Neural cell (in vitro differentiated cells): ENCODE results near the gene SPACA9. TPM values are rescaled to one million over a fixed set of nuclear protein-coding genes. Genes with fewer than 3 reads are reported as not detected.

Source experiments
- H2AFZ ChIP-seq: fragments of 200-600, 300-800 bp; sonication (generic), shearing (Covaris generic); 2 replicates; pipeline ENCODE4 v1.6.0; 2014; ENCODE audit warnings: low read depth, mild to moderate bottlenecking, antibody characterized with exemption, low read length, moderate library complexity
- H3F3A ChIP-seq: fragments of 200-600 bp; shearing (Covaris generic); 2 replicates; pipeline ENCODE4 v1.6.1; 2016; ENCODE audit warnings: mild to moderate bottlenecking, moderate library complexity, mixed read lengths, antibody characterized with exemption, low read length; ENCODE audit not compliant: insufficient read depth, poor library complexity, severe bottlenecking
- H3K27ac ChIP-seq: fragments of 200-600, 300-800 bp; sonication (generic), shearing (Covaris generic); 2 replicates; pipeline ENCODE4 v1.5.1; 2014; ENCODE audit warnings: mild to moderate bottlenecking, low read length, moderate library complexity
- H3K27me3 ChIP-seq: fragments of 300-800, 200-600 bp; sonication (generic), shearing (Covaris generic); 2 replicates; pipeline ENCODE4 v1.6.0; 2014; ENCODE audit warnings: mild to moderate bottlenecking, low read depth, low read length, moderate library complexity; ENCODE audit not compliant: insufficient read depth
- H3K36me3 ChIP-seq: fragments of 300-800, 200-600 bp; sonication (generic), shearing (Covaris generic); 2 replicates; pipeline ENCODE4 v1.5.1; 2014; ENCODE audit warnings: mild to moderate bottlenecking, antibody characterized with exemption, low read length, moderate library complexity; ENCODE audit not compliant: insufficient read depth
- H3K4me2 ChIP-seq: fragments of 300-800, 200-600 bp; sonication (generic), shearing (Covaris generic); 2 replicates; pipeline ENCODE4 v1.6.0; 2014; ENCODE audit warnings: mild to moderate bottlenecking, low read length
- H3K4me3 ChIP-seq: fragments of 300-800, 200-600 bp; sonication (generic), shearing (Covaris generic); 2 replicates; pipeline ENCODE4 v1.5.1; 2014; ENCODE audit warnings: mild to moderate bottlenecking, low read length, moderate library complexity
- H3K79me2 ChIP-seq: fragments of 200-600 bp; shearing (Covaris generic); replicated peaks from 2 replicates; pipeline ENCODE4 v1.6.0; 2014; ENCODE audit warnings: mild to moderate bottlenecking, low read length, moderate library complexity; ENCODE audit not compliant: insufficient read depth
- H3K9ac ChIP-seq: fragments of 300-800, 200-600 bp; sonication (generic), shearing (Covaris generic); 2 replicates; pipeline ENCODE4 v1.6.1; 2016; ENCODE audit warnings: mild to moderate bottlenecking, low read length, mixed read lengths
- H3K9me2 ChIP-seq: fragments of 200-600 bp; shearing (Covaris generic); 2 replicates; pipeline ENCODE4 v1.6.1; 2016; ENCODE audit warnings: mild to moderate bottlenecking, low read length, mixed read lengths; ENCODE audit not compliant: insufficient read depth
- H3K9me3 ChIP-seq: fragments of 200-600, 300-800 bp; sonication (generic), shearing (Covaris generic); 2 replicates; pipeline ENCODE4 v1.6.1; 2016; ENCODE audit warnings: mild to moderate bottlenecking, mixed run types, low read length, moderate library complexity, mixed read lengths
- H4K20me1 ChIP-seq: fragments of 200-600 bp; shearing (Covaris generic); 2 replicates; pipeline ENCODE4 v1.6.1; 2016; ENCODE audit warnings: mild to moderate bottlenecking, mixed run types; ENCODE audit not compliant: insufficient read depth
- CTCF ChIP-seq: fragments of 450-650 bp; IDR thresholded peaks from 2 replicates; pipeline ENCODE4 v1.5.1; 2014; ENCODE audit warnings: antibody characterized with exemption, mild to moderate bottlenecking, moderate library complexity; ENCODE audit not compliant: poor library complexity, severe bottlenecking
- EP300 ChIP-seq: fragments of 450-650 bp; conservative IDR thresholded peaks from 2 replicates; pipeline ENCODE4 v1.6.1; 2014; ENCODE audit warnings: antibody characterized with exemption, mild to moderate bottlenecking, moderate library complexity; ENCODE audit not compliant: poor library complexity, severe bottlenecking
- EZH2 ChIP-seq: fragments of 200-600, 300-800 bp; shearing (Covaris generic), sonication (generic); IDR thresholded peaks from 2 replicates; pipeline ENCODE4 v1.6.1; 2014; ENCODE audit warnings: antibody characterized with exemption, low read length, borderline replicate concordance, mild to moderate bottlenecking; ENCODE audit not compliant: insufficient read depth, poor library complexity, severe bottlenecking
- MXI1 ChIP-seq: fragments of 450-650 bp; conservative IDR thresholded peaks from 2 replicates; pipeline ENCODE4 v1.6.1; 2014; ENCODE audit warnings: antibody characterized with exemption, mild to moderate bottlenecking; ENCODE audit not compliant: poor library complexity, severe bottlenecking
- POLR2AphosphoS5 ChIP-seq: IDR thresholded peaks from 2 replicates; pipeline ENCODE4 v1.6.1; 2012
- RAD21 ChIP-seq: fragments of 450-650 bp; conservative IDR thresholded peaks from 2 replicates; pipeline ENCODE4 v1.6.1; 2014; ENCODE audit warnings: antibody characterized with exemption, mild to moderate bottlenecking, moderate library complexity
- REST ChIP-seq: IDR thresholded peaks from 2 replicates; pipeline ENCODE4 v1.6.1; 2012; ENCODE audit warnings: borderline replicate concordance
- SMC3 ChIP-seq: fragments of 450-650 bp; conservative IDR thresholded peaks from 2 replicates; pipeline ENCODE4 v1.6.1; 2014; ENCODE audit warnings: antibody characterized with exemption, mild to moderate bottlenecking, moderate library complexity; ENCODE audit not compliant: poor library complexity
- TAF1 ChIP-seq: IDR thresholded peaks from 2 replicates; pipeline ENCODE4 v1.6.1; 2012; ENCODE audit warnings: low read depth
- polyA plus RNA-seq: library from polyadenylated mRNA; depleted of rRNA; stranded (reverse); fragments of >200 nt; gene quantifications from 2 replicates; pipeline ENCODE4 v1.2.3, GENCODE V29; 2014

Gene SPACA9
- polyA plus RNA-seq, 1 donor from 2014 or later: 4.6 TPM

GRCh38 chr9:132866898-132867297 is 11.8 kb upstream of the SPACA9 start:
- no peak overlapping the region for H3K4me2 ChIP-seq
- TF ChIP-seq CTCF (no peak), POLR2AphosphoS5 (no peak), EZH2 (no peak), REST (no peak), RAD21 (no peak), EP300 (no peak), MXI1 (no peak), SMC3 (no peak), TAF1 (no peak)
- no peaks in the 10 kb centered on the region for H3K9me3 ChIP-seq
- no peak overlapping the region for H2AFZ ChIP-seq
- no peaks in the 10 kb centered on the region for H3K79me2 ChIP-seq
- no peaks in the 10 kb centered on the region for H3K9me2 ChIP-seq
- no peaks in the 10 kb centered on the region for H3K27me3 ChIP-seq
- H3K9ac ChIP-seq: no peak overlapping the region
- H3K27ac ChIP-seq: no peak overlapping the region
- no peaks in the 10 kb centered on the region for H4K20me1 ChIP-seq
- H3K36me3 ChIP-seq: no peaks in the 10 kb centered on the region
- no peak overlapping the region for H3K4me3 ChIP-seq
- no peaks in the 10 kb centered on the region for H3F3A ChIP-seq

- Histone ChIP-seq H2AFZ (no peak overlapping the region), H3K9me2 (no peaks in the 10 kb centered on the region), H3K27ac (no peak overlapping the region), H3K9ac (no peak overlapping the region), H3F3A (no peaks in the 10 kb centered on the region), H3K36me3 (no peaks in the 10 kb centered on the region), H3K27me3 (no peaks in the 10 kb centered on the region), H4K20me1 (no peaks in the 10 kb centered on the region), H3K4me3 (no peak overlapping the region), H3K4me2 (no peak overlapping the region), H3K9me3 (no peaks in the 10 kb centered on the region), H3K79me2 (no peaks in the 10 kb centered on the region)
- TF ChIP-seq REST (no peak), EP300 (no peak), POLR2AphosphoS5 (no peak), TAF1 (no peak), CTCF (no peak), SMC3 (no peak), MXI1 (no peak), RAD21 (no peak), EZH2 (no peak)
Measured at GRCh38 chr9:132869266-132869665, 9.4 kb upstream of the SPACA9 start.
